Stimulated activated CD4-positive, alpha-beta T cell treated with anti-CD3 and anti-CD28 coated beads, Interleukin-1b, Interleukin-23, amount 100 ng/mL, for 24 hours (primary cell): ENCODE measurements around the gene KIAA0930.
A peak's percentile ranks its signal among the peaks of the same experiment; 100 is the strongest.

Experiments used
- DNase-seq, 4 experiments: peaks; one replicate each; pipeline ENCODE4 v3.0.0-alpha.2; 2020; ENCODE audit warnings: low read depth in 4 of 4, low spot score in 1 of 4

The KIAA0930 gene

GRCh38 chr22:45218976-45219375 lies 21.7 kb downstream of the KIAA0930 start:
- DNase-seq, result peak in 2 of 4 experiments; percentile 16 to 30

GRCh38 chr22:45217806-45218205 lies 22.9 kb downstream of the KIAA0930 start:
- DNase-seq, result no peak

- DNase-seq, result no peak
These were observed 23.3 kb downstream of the KIAA0930 start for GRCh38 chr22:45217345-45217744.

- no peak for DNase-seq
These were observed 24.3 kb downstream of the KIAA0930 start for GRCh38 chr22:45216133-45217003.

- no peak for DNase-seq
These were observed 27.5 kb downstream of the KIAA0930 start for GRCh38 chr22:45212992-45213751.

- DNase-seq, result no peak
These were observed 28.4 kb downstream of the KIAA0930 start for GRCh38 chr22:45212306-45212709.

- DNase-seq, result no peak
These were observed 28.8 kb downstream of the KIAA0930 start for GRCh38 chr22:45211848-45212247.

- DNase-seq, result no peak
These were observed 29.3 kb downstream of the KIAA0930 start for GRCh38 chr22:45211435-45211834.

GRCh38 chr22:45210991-45211390 lies 29.7 kb downstream of the KIAA0930 start:
- no peak for DNase-seq

- DNase-seq, result no peak
These were observed 30.1 kb downstream of the KIAA0930 start for GRCh38 chr22:45210577-45210976.

GRCh38 chr22:45210174-45210573 lies 30.5 kb downstream of the KIAA0930 start:
- DNase-seq, result no peak

- DNase-seq, result peak in 1 of 4 experiments; percentile 13
These were observed 31.5 kb downstream of the KIAA0930 start for GRCh38 chr22:45208993-45209838.

GRCh38 chr22:45208696-45208992 lies 32.0 kb downstream of the KIAA0930 start:
- DNase-seq, result no peak

- DNase-seq, result no peak
These were observed 32.6 kb downstream of the KIAA0930 start for GRCh38 chr22:45207981-45208664.

- no peak for DNase-seq
These were observed 33.2 kb downstream of the KIAA0930 start for GRCh38 chr22:45207533-45207932.

- no peak for DNase-seq
These were observed 34.5 kb downstream of the KIAA0930 start for GRCh38 chr22:45206233-45206632.

GRCh38 chr22:45205276-45205925 lies 35.3 kb downstream of the KIAA0930 start:
- DNase-seq, result no peak

GRCh38 chr22:45204819-45205218 lies 35.9 kb downstream of the KIAA0930 start:
- DNase-seq, result no peak

GRCh38 chr22:45204241-45204640 lies 36.5 kb downstream of the KIAA0930 start:
- no peak for DNase-seq

- DNase-seq, result no peak
These were observed 37.3 kb downstream of the KIAA0930 start for GRCh38 chr22:45203150-45203951.
